WTC11 (cell line): ENCODE results near the gene NAMPT. TPM values are rescaled to one million over a fixed set of nuclear protein-coding genes. Genes with fewer than 3 reads are reported as not detected.

Experiments
- ATAC-seq: fragments of 200-7000 bp; cut with Tn5 transposase; 2 replicates; pipeline ENCODE4 v1.10.0; 2021; ENCODE audit warnings: mild to moderate bottlenecking, moderate library complexity
- CTCF ChIA-PET: fragments of 300-600 bp; sonication (Branson Sonifier 250); formaldehyde crosslinking; loops from one replicate; lab custom pipeline; 2021; ENCODE audit warnings: antibody characterized with exemption; lab: Charles Lee
- POLR2A ChIA-PET: fragments of 350-600 bp; sonication (Branson Sonifier 250); formaldehyde crosslinking; loops from one replicate; lab custom pipeline; 2021; ENCODE audit warnings: antibody characterized with exemption; lab: Charles Lee
- DNase-seq: peaks from one replicate; pipeline ENCODE4 v3.0.0; 2021; ENCODE audit warnings: low spot score
- H3K27ac Mint-ChIP-seq: 2 replicates; pipeline ENCODE4 v1.8.0; 2021; ENCODE audit warnings: mixed read lengths
- H3K27me3 Mint-ChIP-seq: 2 replicates; pipeline ENCODE4 v1.8.0; 2021; ENCODE audit warnings: low read depth, mild to moderate bottlenecking, moderate library complexity, mixed read lengths
- H3K36me3 Mint-ChIP-seq: 2 replicates; pipeline ENCODE4 v1.8.0; 2021; ENCODE audit warnings: mixed read lengths
- H3K4me1 Mint-ChIP-seq: 2 replicates; pipeline ENCODE4 v1.8.0; 2022; ENCODE audit warnings: mixed read lengths
- H3K4me3 Mint-ChIP-seq: 2 replicates; pipeline ENCODE4 v1.8.0; 2021; ENCODE audit warnings: mild to moderate bottlenecking, moderate library complexity, mixed read lengths
- H3K9me3 Mint-ChIP-seq: 2 replicates; pipeline ENCODE4 v1.8.0; 2021; ENCODE audit warnings: mixed read lengths
- AFF4 ChIP-seq: sonication (generic); formaldehyde crosslinking; IDR thresholded peaks from 2 replicates; pipeline ENCODE4 v1.8.1; 2023; ENCODE audit warnings: mild to moderate bottlenecking, missing genetic modification reagents, borderline replicate concordance
- CREB1 ChIP-seq: sonication (generic); formaldehyde crosslinking; IDR thresholded peaks from 2 replicates; pipeline ENCODE4 v1.8.0; 2023; ENCODE audit warnings: mild to moderate bottlenecking, missing genetic modification reagents
- E2F1 ChIP-seq: sonication (generic); formaldehyde crosslinking; IDR thresholded peaks from 2 replicates; pipeline ENCODE4 v1.8.0; 2022; ENCODE audit warnings: mild to moderate bottlenecking, missing genetic modification reagents
- GABPB1 ChIP-seq: sonication (generic); formaldehyde crosslinking; IDR thresholded peaks from 2 replicates; pipeline ENCODE4 v1.8.1; 2023; ENCODE audit warnings: mild to moderate bottlenecking, missing genetic modification reagents
- HMGA2 ChIP-seq: fragments of 250-450 bp; sonication (Bioruptor Pico); IDR thresholded peaks from 2 replicates; pipeline ENCODE4 v1.4.0; 2021; ENCODE audit warnings: mild to moderate bottlenecking, moderate library complexity
- IRF2 ChIP-seq: sonication (generic); formaldehyde crosslinking; IDR thresholded peaks from 2 replicates; pipeline ENCODE4 v1.8.0; 2022; ENCODE audit warnings: low read depth, missing genetic modification reagents, borderline replicate concordance
- JAZF1 ChIP-seq: fragments of 250-450 bp; sonication (Bioruptor Pico); IDR thresholded peaks from 2 replicates; pipeline ENCODE4 v1.9.0; 2021; ENCODE audit warnings: moderate library complexity, mild to moderate bottlenecking, inconsistent platforms
- MLX ChIP-seq: sonication (generic); formaldehyde crosslinking; IDR thresholded peaks from 2 replicates; pipeline ENCODE4 v1.8.1; 2023; ENCODE audit warnings: mild to moderate bottlenecking, missing genetic modification reagents, moderate library complexity
- NFATC4 ChIP-seq: fragments of 250-450 bp; sonication (Bioruptor Pico); IDR thresholded peaks from 2 replicates; pipeline ENCODE4 v1.9.0; 2021; ENCODE audit warnings: mild to moderate bottlenecking
- NFYB ChIP-seq: sonication (generic); formaldehyde crosslinking; conservative IDR thresholded peaks from 2 replicates; pipeline ENCODE4 v1.8.0; 2022; ENCODE audit warnings: low read depth, missing genetic modification reagents
- NR1H2 ChIP-seq: sonication (generic); formaldehyde crosslinking; IDR thresholded peaks from 2 replicates; pipeline ENCODE4 v1.9.0; 2021; ENCODE audit warnings: mild to moderate bottlenecking, moderate library complexity, missing genetic modification reagents
- PRDM15 ChIP-seq: sonication (generic); formaldehyde crosslinking; IDR thresholded peaks from 2 replicates; pipeline ENCODE4 v1.8.0; 2022; ENCODE audit warnings: missing genetic modification reagents
- PRRX2 ChIP-seq: fragments of 250-450 bp; sonication (Bioruptor Pico); IDR thresholded peaks from 2 replicates; pipeline ENCODE4 v1.8.0; 2021; ENCODE audit warnings: mild to moderate bottlenecking
- TEAD1 ChIP-seq: sonication (generic); formaldehyde crosslinking; IDR thresholded peaks from 2 replicates; pipeline ENCODE4 v1.8.0; 2022; ENCODE audit warnings: mild to moderate bottlenecking, missing genetic modification reagents
- ZNF423 ChIP-seq: fragments of 250-450 bp; sonication (Bioruptor Pico); IDR thresholded peaks from 2 replicates; pipeline ENCODE4 v2.1.2; 2022; ENCODE audit warnings: mild to moderate bottlenecking, moderate library complexity
- ZNF532 ChIP-seq: fragments of 250-450 bp; sonication (Bioruptor Pico); IDR thresholded peaks from 2 replicates; pipeline ENCODE4 v1.9.0; 2021; ENCODE audit warnings: mild to moderate bottlenecking, borderline replicate concordance
- total RNA-seq: library from RNA; stranded (reverse); gene quantifications from 3 replicates; pipeline ENCODE4 v1.2.3, GENCODE V29; 2021
- TF ChIP-seq, protein P1 (sequence below): sonication (generic); formaldehyde crosslinking; IDR thresholded peaks from 2 replicates; pipeline ENCODE4 v1.8.1; 2023; ENCODE audit warnings: mild to moderate bottlenecking, missing genetic modification reagents
- TF ChIP-seq, protein P2 (sequence below): fragments of 250-450 bp; sonication (Bioruptor Pico); conservative IDR thresholded peaks from 2 replicates; pipeline ENCODE4 v1.9.0; 2021; ENCODE audit warnings: mild to moderate bottlenecking
- TF ChIP-seq, protein P3 (sequence below): sonication (generic); formaldehyde crosslinking; IDR thresholded peaks from 2 replicates; pipeline ENCODE4 v1.8.1; 2022; ENCODE audit warnings: mild to moderate bottlenecking, moderate library complexity, missing genetic modification reagents

NAMPT gene
- total RNA-seq, 1 experiment from 2014 or later = 99.1 TPM

GRCh38 chr7:106256144-106256543 lies 28.6 kb downstream of the NAMPT start:
- no peak for DNase-seq
- H3K4me1 Mint-ChIP-seq = peaks cover 12% of the 10 kb centered on the region
- no peak overlapping the region for H3K4me3 Mint-ChIP-seq
- no peaks in the 10 kb centered on the region for H3K27me3 Mint-ChIP-seq
- no peak for ATAC-seq
- peaks cover 55% of the 10 kb centered on the region for H3K36me3 Mint-ChIP-seq
- ChIA-PET CTCF (no interaction called here), POLR2A (no interaction called here)
- no peaks in the 10 kb centered on the region for H3K9me3 Mint-ChIP-seq
- H3K27ac Mint-ChIP-seq = no peak overlapping the region
- no peak for TF ChIP-seq NFYB (CRISPR knock-in tag)
- no peak for TF ChIP-seq JAZF1 (CRISPR knock-in tag)
- TF ChIP-seq HMGA2 = no peak
- TF ChIP-seq NR1H2 (CRISPR knock-in tag) = no peak
- no peak for TF ChIP-seq ZNF423 (CRISPR knock-in tag)
- TF ChIP-seq PRDM15 (CRISPR knock-in tag) = no peak
- TF ChIP-seq GABPB1 (CRISPR knock-in tag) = no peak
- no peak for TF ChIP-seq AFF4 (CRISPR knock-in tag)
- no peak for TF ChIP-seq PRRX2 (CRISPR knock-in tag)
- TF ChIP-seq TEAD1 (CRISPR knock-in tag) = no peak
- TF ChIP-seq E2F1 (CRISPR knock-in tag) = no peak
- TF ChIP-seq, protein P1, sequence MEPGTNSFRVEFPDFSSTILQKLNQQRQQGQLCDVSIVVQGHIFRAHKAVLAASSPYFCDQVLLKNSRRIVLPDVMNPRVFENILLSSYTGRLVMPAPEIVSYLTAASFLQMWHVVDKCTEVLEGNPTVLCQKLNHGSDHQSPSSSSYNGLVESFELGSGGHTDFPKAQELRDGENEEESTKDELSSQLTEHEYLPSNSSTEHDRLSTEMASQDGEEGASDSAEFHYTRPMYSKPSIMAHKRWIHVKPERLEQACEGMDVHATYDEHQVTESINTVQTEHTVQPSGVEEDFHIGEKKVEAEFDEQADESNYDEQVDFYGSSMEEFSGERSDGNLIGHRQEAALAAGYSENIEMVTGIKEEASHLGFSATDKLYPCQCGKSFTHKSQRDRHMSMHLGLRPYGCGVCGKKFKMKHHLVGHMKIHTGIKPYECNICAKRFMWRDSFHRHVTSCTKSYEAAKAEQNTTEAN (CRISPR knock-in tag) = no peak
- TF ChIP-seq, protein P2, sequence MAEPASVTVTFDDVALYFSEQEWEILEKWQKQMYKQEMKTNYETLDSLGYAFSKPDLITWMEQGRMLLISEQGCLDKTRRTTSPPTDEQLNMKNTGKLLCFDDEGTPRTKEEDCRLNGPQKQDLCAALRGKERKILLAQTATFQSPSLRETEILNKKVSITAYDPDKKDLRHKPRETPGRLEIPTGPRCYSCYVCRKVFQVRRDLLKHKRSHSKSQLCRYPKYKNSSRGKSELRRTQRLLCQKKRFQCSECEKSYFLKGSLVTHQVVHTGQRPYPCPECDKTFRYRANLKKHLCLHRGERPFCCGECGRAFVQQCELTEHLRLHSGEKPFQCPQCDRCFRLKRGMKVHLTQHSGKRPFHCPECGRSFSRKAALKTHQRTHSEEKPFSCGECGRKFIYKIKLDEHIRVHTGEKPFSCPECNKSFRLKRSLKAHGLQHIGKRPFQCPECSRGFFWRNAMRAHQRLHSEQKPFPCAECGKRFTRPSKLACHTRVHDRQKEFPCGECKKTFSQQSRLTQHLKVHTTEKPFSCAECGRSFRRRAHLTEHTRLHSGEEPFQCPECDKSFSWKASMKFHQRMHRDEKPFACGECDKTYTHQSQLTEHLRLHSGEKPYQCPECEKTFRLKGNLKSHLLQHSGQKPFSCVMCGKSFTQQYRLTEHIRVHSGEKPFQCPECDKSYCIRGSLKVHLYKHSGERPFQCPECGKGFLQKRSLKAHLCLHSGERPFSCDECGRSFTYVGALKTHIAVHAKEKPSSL (CRISPR knock-in tag) = no peak
- TF ChIP-seq IRF2 (CRISPR knock-in tag) = no peak
- TF ChIP-seq CREB1 = no peak
- TF ChIP-seq, protein P3, sequence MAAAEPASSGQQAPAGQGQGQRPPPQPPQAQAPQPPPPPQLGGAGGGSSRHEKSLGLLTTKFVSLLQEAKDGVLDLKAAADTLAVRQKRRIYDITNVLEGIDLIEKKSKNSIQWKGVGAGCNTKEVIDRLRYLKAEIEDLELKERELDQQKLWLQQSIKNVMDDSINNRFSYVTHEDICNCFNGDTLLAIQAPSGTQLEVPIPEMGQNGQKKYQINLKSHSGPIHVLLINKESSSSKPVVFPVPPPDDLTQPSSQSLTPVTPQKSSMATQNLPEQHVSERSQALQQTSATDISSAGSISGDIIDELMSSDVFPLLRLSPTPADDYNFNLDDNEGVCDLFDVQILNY = no peak
- no peak for TF ChIP-seq MLX (CRISPR knock-in tag)
- no peak for TF ChIP-seq NFATC4 (CRISPR knock-in tag)
- TF ChIP-seq ZNF532 (CRISPR knock-in tag) = no peak
